ENCODE data around the gene NRG3. TPM values are rescaled to one million over a fixed set of nuclear protein-coding genes. Genes with fewer than 3 reads are reported as not detected.

Gene NRG3
- total and polyA plus RNA-seq, 2 of the 4 experiments (the other 2 are of a cell fraction), result not detected

DNA sequence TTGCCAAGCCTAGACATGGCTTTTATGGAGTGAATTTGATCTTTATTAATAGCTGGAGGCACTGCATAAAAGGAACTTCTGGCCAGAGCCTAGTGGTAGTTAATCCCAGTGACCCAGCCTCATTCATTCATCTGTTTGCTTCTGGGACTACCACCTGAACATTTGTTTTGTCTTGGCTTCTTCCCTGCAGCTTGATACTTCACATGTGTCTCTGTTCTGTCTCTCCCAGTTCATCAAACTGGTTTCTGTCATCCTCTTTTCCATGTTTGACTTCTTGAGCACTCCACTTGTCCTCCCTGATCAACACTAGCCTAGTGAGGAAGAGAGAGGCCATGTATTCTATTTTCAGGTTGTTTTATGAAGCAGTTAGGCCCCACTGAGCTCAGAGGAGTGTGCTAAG lies 163.6 kb downstream of the NRG3 start:
- ChIA-PET POLR2A (ENCODE audit: unreplicated experiment) (no interaction called here), CTCF (no interaction called here)
- Histone ChIP-seq H4K5ac (ENCODE audit: low read depth, low read length) (no peak overlapping the region), H3K36me3 (ENCODE audit: control insufficient read depth, insufficient read depth, low read length) (no peaks in the 10 kb centered on the region), H3K4ac (ENCODE audit: low read depth, low read length) (no peak overlapping the region), H2AK9ac (replicated peaks; ENCODE audit: low read depth, low read length, poor library complexity) (no peak overlapping the region), H2AK5ac (ENCODE audit: low read depth, low read length) (no peak overlapping the region), H2BK120ac (ENCODE audit: low read depth, low read length) (no peak overlapping the region), H2BK5ac (ENCODE audit: low read depth, low read length, poor library complexity, severe bottlenecking) (no peak overlapping the region), H3K18ac (ENCODE audit: low read depth, low read length) (no peak overlapping the region), H3K9me3 (ENCODE audit: control insufficient read depth, insufficient read depth, low read length) (peaks cover 10% of the 10 kb centered on the region), H4K91ac (ENCODE audit: insufficient read depth, low read depth, low read length) (no peak overlapping the region), H3K4me3 (ENCODE audit: insufficient read depth, low read depth, low read length) (no peak overlapping the region), H2AFZ (replicated peaks; ENCODE audit: low read length, poor library complexity) (no peak overlapping the region), H3K27ac (ENCODE audit: insufficient read depth, low read length) (no peak overlapping the region), H4K20me1 (ENCODE audit: insufficient read depth, low read length) (no peaks in the 10 kb centered on the region), H3K4me1 (ENCODE audit: control insufficient read depth, insufficient read depth, low read length) (no peaks in the 10 kb centered on the region), H3K9me1 (ENCODE audit: insufficient read depth, low read length) (no peaks in the 10 kb centered on the region), H3K14ac (replicated peaks; ENCODE audit: low read depth, low read length) (no peak overlapping the region), H3K56ac (ENCODE audit: extremely low read depth, insufficient read depth, low read length) (no peak overlapping the region), H3K4me2 (ENCODE audit: low read depth, low read length) (no peak overlapping the region), H3K79me1 (ENCODE audit: low read depth in 1 of 2, low read length in 2 of 2) (no peaks in the 10 kb centered on the region), H3K27me3 (ENCODE audit: control insufficient read depth, insufficient read depth, low read length) (no peaks in the 10 kb centered on the region), H2BK20ac (ENCODE audit: low read depth, low read length) (no peak overlapping the region), H3K23ac (ENCODE audit: low read depth, low read length) (no peak overlapping the region), H2BK15ac (ENCODE audit: low read depth, low read length) (no peak overlapping the region), H4K8ac (ENCODE audit: low read depth in 2 of 2, low read length in 2 of 2) (no peak overlapping the region), H3K9ac (ENCODE audit: low read depth, low read length) (no peak overlapping the region)
- no peak for TF ChIP-seq BHLHE40 (IDR thresholded peaks at IDR 0.05; ENCODE audit: low read depth, low read length)
- TF ChIP-seq SMC3 (IDR thresholded peaks at IDR 0.05; ENCODE audit: low read depth, low read length), result no peak
- dilution Hi-C loops (cut with HindIII; ENCODE audit: low sequenced_read_pairs, unreplicated experiment) (no loop called here), intact Hi-C loops (cut with micrococcal nuclease) (no loop called here), in situ Hi-C loops (cut with MboI; ENCODE audit: low sequenced_read_pairs) (no loop called here)
- DNase-seq (no peak), ATAC-seq (ENCODE audit: low read depth) (no peak)
- BruUV-seq (replicated peaks), result no TSS peak

All from IMR-90 (cell line).